GM12872 (cell line): ENCODE data around the gene C20orf141.

Source experiments
- CTCF ChIP-seq: IDR thresholded peaks from 3 replicates; pipeline ENCODE4 v1.5.1; 2011; ENCODE audit warnings: low read depth, mild to moderate bottlenecking, low read length, moderate library complexity; ENCODE audit not compliant: insufficient read depth

Gene C20orf141

GRCh38 chr20:2801286-2801728 lies 13.5 kb upstream of the C20orf141 start:
- no peak for TF ChIP-seq CTCF

DNA sequence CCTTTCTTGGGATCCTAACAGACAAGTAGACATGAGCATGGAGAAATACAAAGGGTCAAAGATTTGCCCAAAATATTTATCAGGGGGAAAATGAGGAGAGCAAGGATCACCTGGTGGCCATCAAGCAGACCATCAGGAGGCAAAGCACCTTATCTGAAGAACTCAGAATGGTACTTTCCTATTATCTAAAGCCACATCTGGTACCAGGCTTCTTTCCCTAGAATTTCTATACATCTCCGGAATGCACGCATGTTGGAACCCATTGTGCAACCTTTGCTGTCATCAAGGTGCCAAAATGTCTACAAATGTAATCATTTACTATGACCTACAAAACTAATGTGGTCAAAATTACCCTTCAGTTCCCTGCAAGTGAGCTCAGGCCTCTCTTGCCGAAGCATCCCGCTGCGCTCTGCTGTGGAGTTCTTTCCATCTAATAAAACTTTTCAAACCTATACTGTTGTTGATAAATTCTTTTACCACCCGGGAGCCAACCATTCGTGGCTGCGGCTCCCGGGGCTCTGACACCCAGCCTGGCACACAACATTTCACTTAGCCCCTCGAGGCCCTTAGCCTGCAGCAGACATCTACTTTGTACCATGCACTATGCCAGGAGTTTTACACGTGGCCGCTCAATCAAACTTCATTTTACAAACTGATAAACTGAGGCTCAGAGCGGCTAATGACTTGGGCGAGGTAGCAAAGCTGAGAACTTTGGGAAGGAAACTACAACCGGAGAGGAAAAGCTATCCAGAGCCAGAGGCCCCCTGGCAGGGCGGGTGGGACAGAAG lies 10.6 kb upstream of the C20orf141 start:
- no peak for TF ChIP-seq CTCF

DNA sequence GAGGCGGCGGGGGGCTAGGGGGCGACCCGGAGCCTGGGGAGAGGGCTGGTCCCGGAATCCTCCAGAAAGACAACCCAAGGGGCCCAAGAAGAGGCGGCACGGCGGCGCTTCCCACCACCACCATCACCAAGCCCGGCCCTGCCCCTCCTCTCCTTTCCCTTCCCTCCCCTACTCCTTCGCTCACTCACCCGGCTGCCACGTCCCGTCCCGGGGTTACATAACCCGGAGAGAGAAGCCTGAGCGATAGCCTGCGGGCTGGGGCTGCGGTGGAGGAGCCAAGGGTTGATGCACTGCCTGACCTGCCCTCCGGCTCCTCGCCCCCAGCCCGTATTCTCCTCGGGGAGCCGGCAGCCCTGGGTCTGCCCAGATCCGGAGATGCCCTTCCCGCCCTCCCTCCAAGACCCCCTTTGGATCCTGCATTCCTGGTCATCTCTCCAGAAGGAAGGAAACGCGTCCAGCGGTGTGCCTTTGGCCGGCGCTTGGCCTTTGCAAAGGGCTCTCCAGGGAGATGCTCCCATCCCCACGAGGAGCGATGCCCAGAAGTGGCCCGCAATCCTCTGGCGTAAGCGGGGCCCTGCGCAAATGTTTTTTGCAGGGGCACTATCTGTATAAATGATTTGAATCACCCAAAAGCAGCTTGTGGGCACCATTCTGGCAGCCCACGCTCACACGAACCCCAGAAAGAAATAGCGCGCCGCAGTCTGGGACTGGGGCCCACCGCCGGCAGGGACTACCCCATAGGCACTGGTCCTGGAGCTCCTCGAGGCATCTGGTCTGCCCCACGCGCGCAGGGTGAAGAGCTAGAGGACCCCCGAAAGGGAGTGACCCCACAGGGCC lies 9.7 kb upstream of the C20orf141 start:
- no peak for TF ChIP-seq CTCF

DNA sequence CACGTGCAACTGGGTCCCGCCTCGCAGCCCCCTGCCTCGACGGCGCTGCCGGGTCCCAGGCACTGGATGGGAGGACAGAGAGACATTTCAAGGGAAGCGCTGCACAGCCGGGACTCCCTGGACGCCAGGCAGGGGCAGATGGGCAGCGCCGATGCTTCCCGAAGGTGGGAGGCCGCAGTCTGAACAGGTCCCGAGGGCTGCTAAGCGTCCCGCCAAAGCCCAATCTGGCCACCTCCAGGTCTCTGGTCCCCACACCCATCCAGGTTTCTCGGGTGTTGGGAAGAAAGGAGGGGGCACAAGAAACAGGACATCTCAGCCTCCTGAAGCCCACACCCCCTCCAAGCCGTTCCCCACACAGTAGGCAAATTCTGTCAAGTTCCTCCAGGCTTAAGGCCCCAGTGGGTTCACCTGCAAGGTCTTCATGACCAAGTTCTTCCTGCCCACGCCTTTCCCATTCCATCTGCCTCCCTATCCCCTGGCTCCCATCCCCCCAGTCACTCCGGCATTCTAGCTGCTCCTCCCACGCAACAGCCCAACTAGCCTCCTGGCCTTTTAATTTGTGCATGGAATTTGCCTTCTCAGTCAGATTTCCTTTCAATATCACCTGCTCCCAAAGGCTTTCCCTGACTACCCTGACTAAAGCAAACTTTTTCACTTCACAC lies 9.0 kb upstream of the C20orf141 start:
- TF ChIP-seq CTCF = no peak

DNA sequence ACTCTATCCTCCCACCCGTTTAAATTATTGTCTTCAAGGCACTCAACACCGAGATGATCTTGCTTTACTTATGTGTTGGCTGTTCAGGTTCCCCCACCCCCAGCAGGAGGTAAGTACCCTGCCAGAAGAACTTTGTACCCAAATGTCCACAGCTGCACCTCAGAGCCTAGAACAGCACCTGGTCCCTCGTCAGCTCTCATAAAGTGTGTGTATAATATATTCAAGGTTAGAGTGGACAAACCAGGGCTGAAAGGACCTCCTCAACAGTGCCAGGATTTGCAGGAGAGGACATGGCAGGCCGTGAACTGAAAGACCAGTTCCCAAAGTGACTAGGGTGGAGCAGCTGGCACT lies 8.5 kb upstream of the C20orf141 start:
- TF ChIP-seq CTCF = no peak

DNA sequence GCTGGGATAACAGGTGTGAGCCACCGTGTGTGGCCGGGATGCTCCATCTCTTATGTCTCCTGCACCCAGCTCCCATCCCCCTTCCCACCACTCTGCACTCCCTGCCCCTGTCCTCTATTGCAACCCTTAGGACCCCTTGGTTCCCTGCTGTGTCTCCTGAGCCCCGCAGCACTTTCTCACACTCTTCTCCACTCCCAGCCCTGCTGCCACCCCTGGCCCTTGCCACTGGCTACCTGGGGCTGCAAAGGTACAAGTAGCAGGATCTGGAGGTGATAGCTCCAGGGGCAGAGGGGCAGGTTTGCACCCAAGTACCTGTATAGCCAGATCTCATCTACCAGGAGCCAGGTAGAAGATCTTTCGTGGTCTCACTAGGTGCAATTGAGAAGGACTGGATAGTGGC lies 7.8 kb upstream of the C20orf141 start:
- TF ChIP-seq CTCF = no peak

GRCh38 chr20:2809690-2810089 lies 5.1 kb upstream of the C20orf141 start:
- TF ChIP-seq CTCF = no peak
